ENCODE results near the gene ADGRB3. TPM values are rescaled to one million over a fixed set of nuclear protein-coding genes. Genes with fewer than 3 reads are reported as not detected.
A peak's percentile ranks its signal among the peaks of the same experiment; 100 is the strongest.

ADGRB3 gene
- 0.50 TPM for total RNA-seq (2013)
- polyA plus RNA-seq, result under 1 TPM; 0.04 to 0.23 (median 0.05) TPM
- polyA minus RNA-seq, result 0.16 and 0.28 TPM in 2 replicates
- 0.17 to 10.2 (median 0.91) reads per million in 11 experiments for total RNA-seq

DNA sequence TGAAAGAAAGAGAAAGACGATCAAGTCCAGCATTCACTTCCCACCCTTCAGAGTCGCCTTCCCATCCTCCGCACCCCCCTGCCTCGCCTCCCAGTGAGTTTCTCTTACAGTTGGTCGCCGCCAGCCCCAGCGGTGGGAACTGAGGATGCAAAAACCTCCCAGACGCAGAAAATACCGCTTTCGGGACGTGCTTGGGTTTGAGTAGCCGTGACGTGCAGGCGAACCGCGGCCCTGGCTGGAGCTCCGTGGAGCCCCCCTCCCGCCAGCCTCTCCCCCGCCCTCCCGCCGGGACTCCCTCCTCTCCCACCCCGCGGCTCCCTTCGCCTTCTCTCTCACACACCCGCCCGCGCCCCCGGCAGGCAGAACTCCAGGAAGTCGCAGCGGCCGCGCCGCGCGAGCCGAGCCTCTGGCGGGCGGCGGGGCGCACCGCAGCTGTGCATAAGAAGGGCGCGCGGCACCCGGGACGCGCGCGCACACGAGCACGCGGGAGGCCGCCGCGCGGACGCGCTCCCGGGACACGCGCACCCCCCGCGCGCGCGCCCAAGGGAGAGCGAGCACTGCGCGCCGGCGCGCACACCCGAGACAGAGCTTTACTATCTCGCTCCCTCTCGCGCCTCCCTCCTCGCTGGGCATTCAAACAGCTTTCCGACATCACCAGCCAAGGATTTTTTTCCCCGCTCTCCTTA is at the start of gene ADGRB3:
Gene ADGRB3 (plus strand): TSS at position 557 of the 686 bp plus-strand sequence. CDS start 3,394 bp downstream, outside the sequence.
- Histone ChIP-seq H3K27me3 (ENCODE audit: control insufficient read depth in 2 of 2, insufficient read depth in 2 of 2, low read length in 2 of 2) (peaks cover 22 to 28% of the 10 kb centered on the region in 2 donors), H3K4me2 (replicated peaks; ENCODE audit: extremely low read depth, low read length, poor library complexity, severe bottlenecking) (peak within 1 kb of the TSS; percentile 93), H3K9me3 (replicated peaks in 1 of 2; ENCODE audit: control insufficient read depth in 1 of 2, insufficient read depth in 1 of 2, low read length in 2 of 2) (no peaks in the 10 kb centered on the region), H3K9ac (ENCODE audit: insufficient read depth, low read length, poor library complexity, severe bottlenecking) (peak within 1 kb of the TSS; percentile 59), H3K27ac (ENCODE audit: low read depth in 1 of 2, low read length in 2 of 2) (peak within 1 kb of the TSS; percentile 51 to 78), H2AFZ (ENCODE audit: insufficient read depth, low read depth, low read length, poor library complexity, severe bottlenecking) (peak within 1 kb of the TSS; percentile 83), H3K36me3 (replicated peaks in 1 of 2; ENCODE audit: control insufficient read depth in 1 of 2, insufficient read depth in 2 of 2, low read length in 2 of 2) (no peaks in the 10 kb centered on the region), H3K79me2 (ENCODE audit: insufficient read depth, low read length) (no peaks in the 10 kb centered on the region), H3K4me1 (ENCODE audit: control insufficient read depth in 1 of 2, insufficient read depth in 2 of 2, low read length in 2 of 2) (peaks cover 26 to 30% of the 10 kb centered on the region in 2 donors), H4K20me1 (ENCODE audit: insufficient read depth, low read length) (no peaks in the 10 kb centered on the region), H3K4me3 (replicated peaks in 1 of 3; ENCODE audit: low read depth in 2 of 3, low read length in 3 of 3) (peak within 1 kb of the TSS; percentile 87 to 97 (median 88))
- Mint-ChIP-seq H3K36me3 (peaks cover 0 to 5% of the 10 kb centered on the region in 2 donors), H3K4me1 (peaks cover 44% of the 10 kb centered on the region), H3K27ac (peak within 1 kb of the TSS; percentile 37 to 89 (median 86)), H3K27me3 (ENCODE audit: low read depth in 3 of 3) (peaks cover 35 to 64% (median 56%) of the 10 kb centered on the region in 3 donors), H3K4me3 (peak within 1 kb of the TSS; percentile 96 to 100), H3K9me3 (peaks cover 0 to 13% (median 0%) of the 10 kb centered on the region in 7 donors)
- intact Hi-C loops (cut with micrococcal nuclease), result no loop called here
- under 1% methylated on average over 59 of the region's 79 CpGs for WGBS (ENCODE audit: insufficient coverage)
- DNase-seq, result peak; percentile 60 to 88 (median 61)
- TF ChIP-seq, protein P1, sequence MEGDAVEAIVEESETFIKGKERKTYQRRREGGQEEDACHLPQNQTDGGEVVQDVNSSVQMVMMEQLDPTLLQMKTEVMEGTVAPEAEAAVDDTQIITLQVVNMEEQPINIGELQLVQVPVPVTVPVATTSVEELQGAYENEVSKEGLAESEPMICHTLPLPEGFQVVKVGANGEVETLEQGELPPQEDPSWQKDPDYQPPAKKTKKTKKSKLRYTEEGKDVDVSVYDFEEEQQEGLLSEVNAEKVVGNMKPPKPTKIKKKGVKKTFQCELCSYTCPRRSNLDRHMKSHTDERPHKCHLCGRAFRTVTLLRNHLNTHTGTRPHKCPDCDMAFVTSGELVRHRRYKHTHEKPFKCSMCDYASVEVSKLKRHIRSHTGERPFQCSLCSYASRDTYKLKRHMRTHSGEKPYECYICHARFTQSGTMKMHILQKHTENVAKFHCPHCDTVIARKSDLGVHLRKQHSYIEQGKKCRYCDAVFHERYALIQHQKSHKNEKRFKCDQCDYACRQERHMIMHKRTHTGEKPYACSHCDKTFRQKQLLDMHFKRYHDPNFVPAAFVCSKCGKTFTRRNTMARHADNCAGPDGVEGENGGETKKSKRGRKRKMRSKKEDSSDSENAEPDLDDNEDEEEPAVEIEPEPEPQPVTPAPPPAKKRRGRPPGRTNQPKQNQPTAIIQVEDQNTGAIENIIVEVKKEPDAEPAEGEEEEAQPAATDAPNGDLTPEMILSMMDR (IDR thresholded peaks at IDR 0.05), result no peak

DNA sequence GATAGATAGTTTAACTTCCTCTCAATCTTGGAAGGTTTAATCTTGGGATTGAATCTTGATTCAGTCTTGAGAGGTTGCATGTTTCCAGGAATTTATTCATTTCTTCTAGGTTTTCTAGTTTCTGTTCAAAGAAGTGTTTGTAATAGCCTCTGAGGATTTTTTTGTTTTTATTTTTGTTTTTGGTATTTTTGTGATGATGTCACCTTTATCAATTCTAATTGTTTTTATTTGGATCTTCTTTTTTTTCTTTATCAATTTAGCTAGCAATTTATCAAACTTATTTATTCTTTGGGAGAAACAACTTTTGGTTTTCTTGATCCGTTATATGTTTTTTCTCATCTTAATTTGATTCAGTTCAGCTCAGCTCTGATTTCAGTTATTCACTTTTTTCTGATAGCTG is 41.5 kb upstream of the ADGRB3 start:
- Mint-ChIP-seq H3K36me3 (no peaks in the 10 kb centered on the region), H3K4me3 (no peak overlapping the region), H3K4me1 (no peaks in the 10 kb centered on the region), H3K9me3 (peaks cover 5 to 14% (median 11%) of the 10 kb centered on the region in 7 donors), H3K27me3 (ENCODE audit: low read depth in 3 of 3) (peaks cover 0 to 6% (median 3%) of the 10 kb centered on the region in 3 donors), H3K27ac (no peak overlapping the region)
- TF ChIP-seq, protein P1 (IDR thresholded peaks at IDR 0.05), result no peak
- Histone ChIP-seq H3K4me2 (replicated peaks; ENCODE audit: extremely low read depth, low read length, poor library complexity, severe bottlenecking) (no peak overlapping the region), H4K20me1 (ENCODE audit: insufficient read depth, low read length) (no peaks in the 10 kb centered on the region), H2AFZ (ENCODE audit: insufficient read depth, low read depth, low read length, poor library complexity, severe bottlenecking) (no peak overlapping the region), H3K9ac (ENCODE audit: insufficient read depth, low read length, poor library complexity, severe bottlenecking) (no peak overlapping the region), H3K79me2 (ENCODE audit: insufficient read depth, low read length) (no peaks in the 10 kb centered on the region), H3K9me3 (replicated peaks in 1 of 2; ENCODE audit: control insufficient read depth in 1 of 2, insufficient read depth in 1 of 2, low read length in 2 of 2) (no peaks in the 10 kb centered on the region), H3K4me3 (replicated peaks in 1 of 3; ENCODE audit: low read depth in 2 of 3, low read length in 3 of 3) (no peak overlapping the region), H3K27me3 (ENCODE audit: control insufficient read depth in 2 of 2, insufficient read depth in 2 of 2, low read length in 2 of 2) (no peaks in the 10 kb centered on the region), H3K27ac (ENCODE audit: low read depth in 1 of 2, low read length in 2 of 2) (no peak overlapping the region), H3K36me3 (replicated peaks in 1 of 2; ENCODE audit: control insufficient read depth in 1 of 2, insufficient read depth in 2 of 2, low read length in 2 of 2) (no peaks in the 10 kb centered on the region), H3K4me1 (ENCODE audit: control insufficient read depth in 1 of 2, insufficient read depth in 2 of 2, low read length in 2 of 2) (no peaks in the 10 kb centered on the region)
- WGBS (ENCODE audit: insufficient coverage), result no CpG with 5 or more reads among the region's 1 CpG
- intact Hi-C loops (cut with micrococcal nuclease), result no loop called here
- DNase-seq, result no peak
